ENCODE results near the gene ZNG1A.
"Not testable (repeated sequence)": the region's sequence is repeated elsewhere in the genome, so short reads cannot be mapped to it uniquely, and the experiment has no call there.

ZNG1A gene

DNA sequence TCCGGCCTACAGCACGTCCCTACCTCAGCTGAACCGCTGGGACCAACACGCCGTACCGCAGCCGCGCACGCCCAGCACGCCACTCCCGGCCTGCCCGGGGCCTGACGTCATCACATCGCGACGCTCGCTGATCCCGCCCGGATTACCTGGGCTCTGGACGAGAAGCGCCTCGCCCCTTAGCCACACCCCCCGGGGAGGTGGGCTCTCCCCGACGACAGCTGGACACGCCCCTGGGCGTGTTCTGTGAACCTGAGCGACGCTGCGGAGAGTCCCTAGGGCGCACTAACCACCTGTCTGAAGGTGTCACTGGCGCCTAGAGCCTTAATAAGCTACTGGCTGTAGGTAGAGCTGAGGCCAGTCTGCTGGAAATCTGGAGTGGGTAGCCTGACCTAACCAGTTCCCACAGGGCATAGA is at the start of gene ZNG1A:
Gene ZNG1A, minus strand, starts transcription at position 87 of the 414 bp plus-strand sequence. CDS start 87 bp downstream, outside the sequence.
- not testable (repeated sequence) for ATAC-seq

DNA sequence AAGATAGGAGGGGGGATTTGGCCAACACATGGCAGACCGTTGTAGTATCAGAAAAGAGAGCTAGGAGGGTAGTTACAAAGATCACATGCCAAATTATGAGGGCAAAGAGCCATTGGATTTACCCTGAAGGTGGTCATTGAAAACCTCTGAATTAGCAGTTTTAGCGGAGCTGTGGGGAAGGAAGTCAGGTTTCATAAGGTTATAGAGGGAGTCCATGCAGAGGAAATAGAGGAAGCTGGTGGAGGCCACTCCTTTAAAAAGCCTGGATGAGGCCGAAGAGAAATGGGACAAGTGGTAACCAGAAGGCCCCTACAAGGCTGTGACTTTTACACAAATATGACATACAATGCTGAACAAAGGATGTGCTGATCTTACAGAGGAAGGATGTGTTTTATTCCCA is 49.0 kb upstream of the ZNG1A start:
- ATAC-seq = no peak
- TF ChIP-seq ESRRG (CRISPR knock-in tag; IDR thresholded peaks at IDR 0.05) (no peak), ARNTL (CRISPR knock-in tag; IDR thresholded peaks at IDR 0.05; ENCODE audit: borderline replicate concordance, low read depth) (no peak), TCF4 (CRISPR knock-in tag; IDR thresholded peaks at IDR 0.05; ENCODE audit: borderline replicate concordance) (no peak)

DNA sequence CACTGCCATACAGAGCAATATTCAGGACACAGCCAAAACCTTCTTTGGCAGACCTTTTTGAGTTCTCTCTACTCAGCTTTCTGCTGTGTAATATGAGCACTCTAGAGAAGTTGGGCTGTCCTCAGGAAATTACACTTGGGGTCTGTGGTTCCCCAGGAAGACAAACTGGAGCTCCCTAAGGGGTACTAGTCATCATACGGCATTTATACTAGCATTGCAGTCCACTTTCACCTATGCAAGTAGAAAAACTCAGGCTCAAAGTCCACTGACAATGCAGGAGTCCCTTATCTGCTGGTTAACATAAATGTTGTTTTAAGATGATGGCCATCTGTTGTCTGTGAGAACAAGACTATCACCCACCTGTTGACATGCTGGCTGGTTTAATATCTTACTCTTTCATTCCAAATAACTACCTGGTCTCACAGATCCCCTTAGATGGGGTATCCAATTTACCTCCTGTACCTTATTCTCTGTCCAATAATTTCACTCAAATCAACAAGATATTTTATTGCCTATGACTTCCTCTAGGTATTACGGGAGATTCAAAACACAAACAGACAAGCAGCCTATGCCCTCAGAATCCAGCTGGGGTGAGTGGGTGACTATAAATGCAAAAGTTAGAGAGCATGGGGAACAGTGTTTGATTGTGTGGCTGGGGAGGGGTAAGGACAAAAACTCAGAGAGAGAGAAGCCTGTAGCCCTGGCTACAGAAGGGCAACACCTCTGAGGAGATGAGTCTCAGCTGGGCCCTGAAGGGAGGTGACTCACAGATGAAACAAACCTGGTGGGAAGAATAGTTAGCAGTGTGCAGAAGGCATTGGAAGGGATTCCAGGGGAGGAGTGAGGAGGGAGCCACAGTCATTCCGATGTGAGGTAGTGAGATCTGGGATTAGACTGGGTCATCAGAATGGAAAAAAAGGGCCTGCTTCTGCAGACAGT is 46.0 kb upstream of the ZNG1A start:
- no peak for ATAC-seq
- TF ChIP-seq ZC3H10 (CRISPR knock-in tag; IDR thresholded peaks at IDR 0.05) = no peak
- TF ChIP-seq ZFP30 (CRISPR knock-in tag; IDR thresholded peaks at IDR 0.05) = no peak
- TF ChIP-seq, protein P1, sequence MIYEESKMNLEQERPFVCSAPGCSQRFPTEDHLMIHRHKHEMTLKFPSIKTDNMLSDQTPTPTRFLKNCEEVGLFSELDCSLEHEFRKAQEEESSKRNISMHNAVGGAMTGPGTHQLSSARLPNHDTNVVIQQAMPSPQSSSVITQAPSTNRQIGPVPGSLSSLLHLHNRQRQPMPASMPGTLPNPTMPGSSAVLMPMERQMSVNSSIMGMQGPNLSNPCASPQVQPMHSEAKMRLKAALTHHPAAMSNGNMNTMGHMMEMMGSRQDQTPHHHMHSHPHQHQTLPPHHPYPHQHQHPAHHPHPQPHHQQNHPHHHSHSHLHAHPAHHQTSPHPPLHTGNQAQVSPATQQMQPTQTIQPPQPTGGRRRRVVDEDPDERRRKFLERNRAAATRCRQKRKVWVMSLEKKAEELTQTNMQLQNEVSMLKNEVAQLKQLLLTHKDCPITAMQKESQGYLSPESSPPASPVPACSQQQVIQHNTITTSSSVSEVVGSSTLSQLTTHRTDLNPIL (CRISPR knock-in tag; IDR thresholded peaks at IDR 0.05; ENCODE audit: low read depth) = no peak
- no peak for TF ChIP-seq ZNF8 (CRISPR knock-in tag; IDR thresholded peaks at IDR 0.05)
- TF ChIP-seq, protein P2, sequence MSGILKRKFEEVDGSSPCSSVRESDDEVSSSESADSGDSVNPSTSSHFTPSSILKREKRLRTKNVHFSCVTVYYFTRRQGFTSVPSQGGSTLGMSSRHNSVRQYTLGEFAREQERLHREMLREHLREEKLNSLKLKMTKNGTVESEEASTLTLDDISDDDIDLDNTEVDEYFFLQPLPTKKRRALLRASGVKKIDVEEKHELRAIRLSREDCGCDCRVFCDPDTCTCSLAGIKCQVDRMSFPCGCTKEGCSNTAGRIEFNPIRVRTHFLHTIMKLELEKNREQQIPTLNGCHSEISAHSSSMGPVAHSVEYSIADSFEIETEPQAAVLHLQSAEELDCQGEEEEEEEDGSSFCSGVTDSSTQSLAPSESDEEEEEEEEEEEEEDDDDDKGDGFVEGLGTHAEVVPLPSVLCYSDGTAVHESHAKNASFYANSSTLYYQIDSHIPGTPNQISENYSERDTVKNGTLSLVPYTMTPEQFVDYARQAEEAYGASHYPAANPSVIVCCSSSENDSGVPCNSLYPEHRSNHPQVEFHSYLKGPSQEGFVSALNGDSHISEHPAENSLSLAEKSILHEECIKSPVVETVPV (CRISPR knock-in tag; IDR thresholded peaks at IDR 0.05) = no peak
- TF ChIP-seq, protein P3, sequence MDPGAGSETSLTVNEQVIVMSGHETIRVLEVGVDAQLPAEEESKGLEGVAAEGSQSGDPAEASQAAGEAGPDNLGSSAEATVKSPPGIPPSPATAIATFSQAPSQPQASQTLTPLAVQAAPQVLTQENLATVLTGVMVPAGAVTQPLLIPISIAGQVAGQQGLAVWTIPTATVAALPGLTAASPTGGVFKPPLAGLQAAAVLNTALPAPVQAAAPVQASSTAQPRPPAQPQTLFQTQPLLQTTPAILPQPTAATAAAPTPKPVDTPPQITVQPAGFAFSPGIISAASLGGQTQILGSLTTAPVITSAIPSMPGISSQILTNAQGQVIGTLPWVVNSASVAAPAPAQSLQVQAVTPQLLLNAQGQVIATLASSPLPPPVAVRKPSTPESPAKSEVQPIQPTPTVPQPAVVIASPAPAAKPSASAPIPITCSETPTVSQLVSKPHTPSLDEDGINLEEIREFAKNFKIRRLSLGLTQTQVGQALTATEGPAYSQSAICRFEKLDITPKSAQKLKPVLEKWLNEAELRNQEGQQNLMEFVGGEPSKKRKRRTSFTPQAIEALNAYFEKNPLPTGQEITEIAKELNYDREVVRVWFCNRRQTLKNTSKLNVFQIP (CRISPR knock-in tag; IDR thresholded peaks at IDR 0.05; ENCODE audit: borderline replicate concordance, low read depth) = no peak
- TF ChIP-seq TCF4 (CRISPR knock-in tag; IDR thresholded peaks at IDR 0.05; ENCODE audit: borderline replicate concordance) = no peak
- no peak for TF ChIP-seq TOX (CRISPR knock-in tag; IDR thresholded peaks at IDR 0.05; ENCODE audit: borderline replicate concordance)
- TF ChIP-seq, protein P4, sequence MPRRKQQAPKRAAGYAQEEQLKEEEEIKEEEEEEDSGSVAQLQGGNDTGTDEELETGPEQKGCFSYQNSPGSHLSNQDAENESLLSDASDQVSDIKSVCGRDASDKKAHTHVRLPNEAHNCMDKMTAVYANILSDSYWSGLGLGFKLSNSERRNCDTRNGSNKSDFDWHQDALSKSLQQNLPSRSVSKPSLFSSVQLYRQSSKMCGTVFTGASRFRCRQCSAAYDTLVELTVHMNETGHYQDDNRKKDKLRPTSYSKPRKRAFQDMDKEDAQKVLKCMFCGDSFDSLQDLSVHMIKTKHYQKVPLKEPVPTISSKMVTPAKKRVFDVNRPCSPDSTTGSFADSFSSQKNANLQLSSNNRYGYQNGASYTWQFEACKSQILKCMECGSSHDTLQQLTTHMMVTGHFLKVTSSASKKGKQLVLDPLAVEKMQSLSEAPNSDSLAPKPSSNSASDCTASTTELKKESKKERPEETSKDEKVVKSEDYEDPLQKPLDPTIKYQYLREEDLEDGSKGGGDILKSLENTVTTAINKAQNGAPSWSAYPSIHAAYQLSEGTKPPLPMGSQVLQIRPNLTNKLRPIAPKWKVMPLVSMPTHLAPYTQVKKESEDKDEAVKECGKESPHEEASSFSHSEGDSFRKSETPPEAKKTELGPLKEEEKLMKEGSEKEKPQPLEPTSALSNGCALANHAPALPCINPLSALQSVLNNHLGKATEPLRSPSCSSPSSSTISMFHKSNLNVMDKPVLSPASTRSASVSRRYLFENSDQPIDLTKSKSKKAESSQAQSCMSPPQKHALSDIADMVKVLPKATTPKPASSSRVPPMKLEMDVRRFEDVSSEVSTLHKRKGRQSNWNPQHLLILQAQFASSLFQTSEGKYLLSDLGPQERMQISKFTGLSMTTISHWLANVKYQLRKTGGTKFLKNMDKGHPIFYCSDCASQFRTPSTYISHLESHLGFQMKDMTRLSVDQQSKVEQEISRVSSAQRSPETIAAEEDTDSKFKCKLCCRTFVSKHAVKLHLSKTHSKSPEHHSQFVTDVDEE (CRISPR knock-in tag; IDR thresholded peaks at IDR 0.05) = no peak
- no peak for TF ChIP-seq SNAI2 (CRISPR knock-in tag; IDR thresholded peaks at IDR 0.05)
- TF ChIP-seq RARB (CRISPR knock-in tag; IDR thresholded peaks at IDR 0.05) = no peak
- no peak for TF ChIP-seq CSDC2 (CRISPR knock-in tag; IDR thresholded peaks at IDR 0.05)
- no peak for TF ChIP-seq ZNF565 (CRISPR knock-in tag; conservative IDR thresholded peaks at IDR 0.05; ENCODE audit: low read depth)
- TF ChIP-seq PPARA (CRISPR knock-in tag; IDR thresholded peaks at IDR 0.05; ENCODE audit: borderline replicate concordance) = no peak
- no peak for TF ChIP-seq ZFP3 (CRISPR knock-in tag; IDR thresholded peaks at IDR 0.05)
- TF ChIP-seq OSR1 (CRISPR knock-in tag; IDR thresholded peaks at IDR 0.05) = no peak
- TF ChIP-seq ISL1 (CRISPR knock-in tag; IDR thresholded peaks at IDR 0.05) = no peak
- no peak for TF ChIP-seq ZNF70 (CRISPR knock-in tag; IDR thresholded peaks at IDR 0.05)

DNA sequence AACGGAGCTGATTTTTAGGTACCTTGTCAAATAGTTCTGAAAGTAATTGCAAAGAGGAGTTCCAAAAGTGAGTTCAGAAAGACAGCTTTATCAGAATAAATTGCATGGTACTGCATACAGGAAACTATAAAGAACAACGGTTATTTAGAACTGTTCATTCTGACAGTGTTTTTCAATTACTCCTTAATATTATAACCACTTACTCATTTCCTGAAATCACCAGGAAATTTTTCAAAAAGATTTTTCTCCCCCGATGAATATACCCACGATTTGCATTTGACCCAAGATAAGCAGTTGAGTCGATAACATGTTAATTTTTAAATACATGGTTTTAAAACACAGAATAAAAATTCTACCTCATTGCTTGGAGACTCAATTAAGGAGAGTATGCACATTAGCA is 45.2 kb upstream of the ZNG1A start:
- ATAC-seq = no peak
- TF ChIP-seq, protein P4 (CRISPR knock-in tag; IDR thresholded peaks at IDR 0.05) = no peak
- TF ChIP-seq ISL1 (CRISPR knock-in tag; IDR thresholded peaks at IDR 0.05) (no peak), CSDC2 (CRISPR knock-in tag; IDR thresholded peaks at IDR 0.05) (no peak), ZNF565 (CRISPR knock-in tag; conservative IDR thresholded peaks at IDR 0.05; ENCODE audit: low read depth) (no peak), GLIS3 (CRISPR knock-in tag; IDR thresholded peaks at IDR 0.05) (no peak), ZFP30 (CRISPR knock-in tag; IDR thresholded peaks at IDR 0.05) (no peak)
- TF ChIP-seq, protein P2 (CRISPR knock-in tag; IDR thresholded peaks at IDR 0.05) = no peak
- TF ChIP-seq, protein P3 (CRISPR knock-in tag; IDR thresholded peaks at IDR 0.05; ENCODE audit: borderline replicate concordance, low read depth) = no peak
